Loucy (cell line): ENCODE measurements around the gene ARL5B.
A peak's percentile ranks its signal among the peaks of the same experiment; 100 is the strongest.

Experiments used
- CTCF ChIP-seq: fragments of 200-600 bp; sonication (generic); conservative IDR thresholded peaks from 2 replicates; pipeline ENCODE4 v1.5.1; 2014; ENCODE audit warnings: mild to moderate bottlenecking, antibody characterized with exemption, low read length
- EZH2phosphoT487 ChIP-seq: fragments of 200-600 bp; IDR thresholded peaks from 2 replicates; pipeline ENCODE4 v1.6.1; 2018; ENCODE audit warnings: antibody characterized with exemption, mild to moderate bottlenecking, moderate library complexity, borderline replicate concordance

DNA sequence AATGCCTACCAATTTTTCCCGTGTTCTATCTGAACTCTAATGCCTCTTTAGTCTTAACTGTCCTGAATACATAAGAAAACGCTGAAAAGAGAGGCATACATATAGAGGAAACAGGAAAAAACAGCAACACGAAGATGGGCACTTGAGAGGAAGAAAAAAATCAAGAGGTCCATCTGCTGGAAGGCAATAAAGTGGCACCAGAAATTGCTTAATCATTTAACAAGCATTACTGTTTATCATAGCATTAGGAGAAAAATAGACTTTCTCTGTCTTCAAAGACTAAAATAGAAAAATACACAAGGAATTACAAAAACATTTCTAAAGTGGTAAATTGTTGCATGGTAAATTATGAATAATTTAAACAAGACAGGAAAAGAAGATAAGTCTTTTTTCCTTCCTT lies 42.9 kb upstream of the ARL5B start:
- TF ChIP-seq CTCF (peak; percentile 46), EZH2phosphoT487 (no peak)
